ES-I3 (cell line): ENCODE data around the gene RAB29.
A peak's percentile ranks its signal among the peaks of the same experiment; 100 is the strongest.

Experiments used
- H3K36me3 ChIP-seq: 2 replicates; pipeline ENCODE4 v1.6.1; 2013; ENCODE audit warnings: mild to moderate bottlenecking, low read length, control low read depth, moderate library complexity; ENCODE audit not compliant: insufficient read depth
- H3K4me1 ChIP-seq: 2 replicates; pipeline ENCODE4 v1.6.1; 2013; ENCODE audit warnings: mild to moderate bottlenecking, control low read depth, low read length; ENCODE audit not compliant: insufficient read depth
- H3K9ac ChIP-seq: 2 replicates; pipeline ENCODE4 v1.6.1; 2013; ENCODE audit warnings: low read depth, mild to moderate bottlenecking, low read length, moderate library complexity
- H3K9me3 ChIP-seq: 2 replicates; pipeline ENCODE4 v1.6.1; 2013; ENCODE audit warnings: mild to moderate bottlenecking, low read length, moderate library complexity; ENCODE audit not compliant: control insufficient read depth, insufficient read depth

Gene RAB29

GRCh38 chr1:205766038-205766437, 9.2 kb downstream of the RAB29 start:
- H3K36me3 ChIP-seq, result no peaks in the 10 kb centered on the region
- H3K4me1 ChIP-seq, result peaks cover 7% of the 10 kb centered on the region; the same call in 1 of the 2 replicates
- H3K9me3 ChIP-seq, result no peaks in the 10 kb centered on the region
- no peak overlapping the region for H3K9ac ChIP-seq

- Histone ChIP-seq H3K9ac (no peak overlapping the region), H3K9me3 (no peaks in the 10 kb centered on the region), H3K4me1 (0 out of 2 replicates have a peak, but pooled peaks cover under 1% of the 10 kb centered on the region), H3K36me3 (no peaks in the 10 kb centered on the region)
Measured at GRCh38 chr1:205764578-205764977, 10.7 kb downstream of the RAB29 start.

GRCh38 chr1:205763980-205764379, 11.3 kb downstream of the RAB29 start:
- H3K9me3 ChIP-seq, result no peaks in the 10 kb centered on the region
- H3K4me1 ChIP-seq, result no peaks in the 10 kb centered on the region
- H3K9ac ChIP-seq, result no peak overlapping the region
- H3K36me3 ChIP-seq, result no peaks in the 10 kb centered on the region

- no peak overlapping the region for H3K9ac ChIP-seq
- no peaks in the 10 kb centered on the region for H3K9me3 ChIP-seq
- no peaks in the 10 kb centered on the region for H3K36me3 ChIP-seq
- H3K4me1 ChIP-seq, result no peaks in the 10 kb centered on the region
Measured at GRCh38 chr1:205760606-205761005, 14.7 kb downstream of the RAB29 start.

- Histone ChIP-seq H3K9me3 (no peaks in the 10 kb centered on the region), H3K4me1 (no peaks in the 10 kb centered on the region), H3K9ac (no peak overlapping the region), H3K36me3 (no peaks in the 10 kb centered on the region)
Measured at GRCh38 chr1:205756552-205756951, 18.7 kb downstream of the RAB29 start.

GRCh38 chr1:205754857-205755256, 20.4 kb downstream of the RAB29 start:
- Histone ChIP-seq H3K9ac (no peak overlapping the region), H3K36me3 (no peaks in the 10 kb centered on the region), H3K9me3 (no peaks in the 10 kb centered on the region), H3K4me1 (no peaks in the 10 kb centered on the region)

- Histone ChIP-seq H3K4me1 (peaks cover 14% of the 10 kb centered on the region), H3K9me3 (no peaks in the 10 kb centered on the region), H3K36me3 (no peaks in the 10 kb centered on the region), H3K9ac (peak overlapping the region; percentile 51; the same call in 1 of the 2 replicates)
Measured at GRCh38 chr1:205751036-205751651, 24.1 kb downstream of the RAB29 start.

GRCh38 chr1:205750138-205751035, 24.9 kb downstream of the RAB29 start, which contains the start of gene NUCKS1:
NUCKS1 (minus strand) TSS chr1:205750182; CDS start chr1:205749973, 209 bp downstream.
- Histone ChIP-seq H3K36me3 (no peaks in the 10 kb centered on the region), H3K4me1 (peaks cover 14% of the 10 kb centered on the region), H3K9me3 (no peaks in the 10 kb centered on the region), H3K9ac (peak within 1 kb of the TSS; percentile 76)

GRCh38 chr1:205749234-205750137, 25.8 kb downstream of the RAB29 start:
- peak overlapping the region; percentile 76 for H3K9ac ChIP-seq
- peaks cover 14% of the 10 kb centered on the region for H3K4me1 ChIP-seq
- H3K9me3 ChIP-seq, result no peaks in the 10 kb centered on the region
- H3K36me3 ChIP-seq, result no peaks in the 10 kb centered on the region

- Histone ChIP-seq H3K9me3 (no peaks in the 10 kb centered on the region), H3K36me3 (no peaks in the 10 kb centered on the region), H3K9ac (peak overlapping the region; percentile 76), H3K4me1 (peaks cover 23% of the 10 kb centered on the region)
Measured at GRCh38 chr1:205748403-205749233, 26.7 kb downstream of the RAB29 start.

- H3K9me3 ChIP-seq, result no peaks in the 10 kb centered on the region
- H3K4me1 ChIP-seq, result peaks cover 36% of the 10 kb centered on the region
- peak overlapping the region; percentile 22; the same call in 1 of the 2 replicates for H3K9ac ChIP-seq
- H3K36me3 ChIP-seq, result peaks cover 4% of the 10 kb centered on the region; the same call in 1 of the 2 replicates
Measured at GRCh38 chr1:205746757-205747412, 28.4 kb downstream of the RAB29 start.

GRCh38 chr1:205744403-205744802, 30.9 kb downstream of the RAB29 start:
- Histone ChIP-seq H3K9ac (no peak overlapping the region), H3K4me1 (peaks cover 40% of the 10 kb centered on the region), H3K9me3 (no peaks in the 10 kb centered on the region), H3K36me3 (peaks cover 7% of the 10 kb centered on the region; the same call in 1 of the 2 replicates)

- H3K36me3 ChIP-seq, result peaks cover 8% of the 10 kb centered on the region
- no peak overlapping the region for H3K9ac ChIP-seq
- no peaks in the 10 kb centered on the region for H3K9me3 ChIP-seq
- H3K4me1 ChIP-seq, result peaks cover 40% of the 10 kb centered on the region
Measured at GRCh38 chr1:205743977-205744376, 31.3 kb downstream of the RAB29 start.
